H9 (cell line): ENCODE results near the gene HHAT. TPM values are rescaled to one million over a fixed set of nuclear protein-coding genes. Genes with fewer than 3 reads are reported as not detected.

Source experiments
- DNase-seq: peaks from one replicate; pipeline ENCODE4 v3.0.0-alpha.2; 2017
- H2AFZ ChIP-seq: one replicate; pipeline ENCODE4 v1.6.1; 2013; ENCODE audit warnings: mild to moderate bottlenecking, low read length, control low read depth, moderate library complexity
- H2AK5ac ChIP-seq: 2 replicates; pipeline ENCODE4 v1.6.1; 2013; ENCODE audit warnings: low read length, control low read depth, mixed read lengths; ENCODE audit not compliant: insufficient read length
- H2BK120ac ChIP-seq: one replicate; pipeline ENCODE4 v1.6.1; 2013; ENCODE audit warnings: low read depth, mild to moderate bottlenecking, low read length, control low read depth, inconsistent platforms; ENCODE audit not compliant: poor library complexity, severe bottlenecking
- H2BK12ac ChIP-seq: 2 replicates; pipeline ENCODE4 v1.6.1; 2013; ENCODE audit warnings: low read length, control low read depth, mixed read lengths, low read depth; ENCODE audit not compliant: insufficient read length
- H2BK15ac ChIP-seq: 2 replicates; pipeline ENCODE4 v1.6.1; 2013; ENCODE audit warnings: low read depth, low read length, control low read depth
- H2BK20ac ChIP-seq: one replicate; pipeline ENCODE4 v1.6.1; 2013; ENCODE audit warnings: low read depth, mild to moderate bottlenecking, low read length, control low read depth, inconsistent platforms; ENCODE audit not compliant: poor library complexity, severe bottlenecking
- H2BK5ac ChIP-seq: 2 replicates; pipeline ENCODE4 v1.6.1; 2013; ENCODE audit warnings: low read length, control low read depth, mixed read lengths; ENCODE audit not compliant: insufficient read length
- H3K14ac ChIP-seq: 2 replicates; pipeline ENCODE4 v1.6.1; 2013; ENCODE audit warnings: low read length, control low read depth; ENCODE audit not compliant: insufficient read depth
- H3K18ac ChIP-seq: 2 replicates; pipeline ENCODE4 v1.6.1; 2013; ENCODE audit warnings: low read depth, mild to moderate bottlenecking, mixed read lengths, low read length, control low read depth; ENCODE audit not compliant: insufficient read length
- H3K23ac ChIP-seq: 2 replicates; pipeline ENCODE4 v1.6.1; 2013; ENCODE audit warnings: low read length, control low read depth, mixed read lengths, low read depth; ENCODE audit not compliant: insufficient read length
- H3K23me2 ChIP-seq: 2 replicates; pipeline ENCODE4 v1.6.1; 2013; ENCODE audit warnings: low read depth, mild to moderate bottlenecking, mixed read lengths, low read length, control low read depth; ENCODE audit not compliant: insufficient read length, poor library complexity, severe bottlenecking
- H3K27ac ChIP-seq: 2 replicates; pipeline ENCODE4 v1.5.1; 2013; ENCODE audit warnings: low read length, control low read depth, mixed read lengths, low read depth; ENCODE audit not compliant: insufficient read length
- H3K27me3 ChIP-seq: 2 replicates; pipeline ENCODE4 v1.6.1; 2013; ENCODE audit warnings: low read length, control low read depth, inconsistent platforms; ENCODE audit not compliant: insufficient read depth
- H3K4ac ChIP-seq: 2 replicates; pipeline ENCODE4 v1.6.1; 2013; ENCODE audit warnings: low read depth, mild to moderate bottlenecking, control low read depth, inconsistent platforms, low read length, moderate library complexity
- H3K4me1 ChIP-seq: 2 replicates; pipeline ENCODE4 v1.6.1; 2013; ENCODE audit warnings: low read length, control low read depth, inconsistent platforms; ENCODE audit not compliant: insufficient read depth
- H3K4me2 ChIP-seq: 2 replicates; pipeline ENCODE4 v1.6.1; 2013; ENCODE audit warnings: low read length, control low read depth, mixed read lengths; ENCODE audit not compliant: insufficient read length, insufficient read depth
- H3K56ac ChIP-seq: 2 replicates; pipeline ENCODE4 v1.6.1; 2013; ENCODE audit warnings: low read depth, mild to moderate bottlenecking, mixed read lengths, low read length, control low read depth; ENCODE audit not compliant: insufficient read length
- H3K79me1 ChIP-seq: 2 replicates; pipeline ENCODE4 v1.6.1; 2013; ENCODE audit warnings: low read depth, mild to moderate bottlenecking, moderate library complexity, low read length, control low read depth, inconsistent platforms; ENCODE audit not compliant: insufficient read depth, poor library complexity, severe bottlenecking
- H3K79me2 ChIP-seq: 2 replicates; pipeline ENCODE4 v1.6.1; 2013; ENCODE audit warnings: low read length, control low read depth, inconsistent platforms; ENCODE audit not compliant: insufficient read depth
- H3K9ac ChIP-seq: 2 replicates; pipeline ENCODE4 v1.6.1; 2013; ENCODE audit warnings: low read length, control low read depth, mixed read lengths; ENCODE audit not compliant: insufficient read length; ENCODE audit errors: extremely low read depth
- H3K9me3 ChIP-seq: one replicate; pipeline ENCODE4 v1.6.1; 2013; ENCODE audit warnings: low read depth, low read length, inconsistent platforms; ENCODE audit not compliant: control insufficient read depth
- H3T11ph ChIP-seq: one replicate; pipeline ENCODE4 v1.6.1; 2013; ENCODE audit warnings: mild to moderate bottlenecking, low read length, control low read depth, inconsistent platforms
- H4K20me1 ChIP-seq: one replicate; pipeline ENCODE4 v1.6.1; 2013; ENCODE audit not compliant: control insufficient read depth, insufficient read length, insufficient read depth
- H4K5ac ChIP-seq: 2 replicates; pipeline ENCODE4 v1.6.1; 2013; ENCODE audit warnings: low read depth, mild to moderate bottlenecking, mixed read lengths, low read length, control low read depth; ENCODE audit not compliant: insufficient read length
- H4K8ac ChIP-seq: replicated peaks from 2 replicates; pipeline ENCODE4 v1.6.1; 2013; ENCODE audit warnings: low read length, control low read depth, mixed read lengths, low read depth; ENCODE audit not compliant: insufficient read length
- H4K91ac ChIP-seq: 2 replicates; pipeline ENCODE4 v1.6.1; 2013; ENCODE audit warnings: low read depth, mild to moderate bottlenecking, moderate library complexity, mixed read lengths, low read length, control low read depth; ENCODE audit not compliant: insufficient read length
- H3K27ac Mint-ChIP-seq, 3 experiments: 2 replicates in 2 of 3; 3 replicates in 1 of 3; pipeline ENCODE4 v1.8.0; 2020 to 2021; ENCODE audit warnings: mixed read lengths in 3 of 3, mild to moderate bottlenecking in 1 of 3, moderate library complexity in 1 of 3
- H3K27me3 Mint-ChIP-seq: 2 replicates; pipeline ENCODE4 v1.8.0; 2021; ENCODE audit warnings: low read depth, mild to moderate bottlenecking, moderate library complexity, mixed read lengths
- H3K36me3 Mint-ChIP-seq, 3 experiments: 2 replicates in 2 of 3; 3 replicates in 1 of 3; pipeline ENCODE4 v1.8.0; 2020 to 2021; ENCODE audit warnings: low read depth in 3 of 3, mixed read lengths in 3 of 3; ENCODE audit not compliant: insufficient read depth in 1 of 3
- H3K4me1 Mint-ChIP-seq, 2 experiments: 2 replicates each; pipeline ENCODE4 v1.8.0; 2020; ENCODE audit warnings: mixed read lengths in 2 of 2
- H3K4me3 Mint-ChIP-seq, 2 experiments: 2 replicates in 1 of 2; 3 replicates in 1 of 2; pipeline ENCODE4 v1.8.0; 2020 to 2021; ENCODE audit warnings: mild to moderate bottlenecking in 2 of 2, mixed read lengths in 2 of 2, moderate library complexity in 1 of 2
- H3K9me3 Mint-ChIP-seq, 2 experiments: 2 replicates in 1 of 2; 3 replicates in 1 of 2; pipeline ENCODE4 v1.8.0; 2020; ENCODE audit warnings: mild to moderate bottlenecking in 2 of 2, mixed read lengths in 2 of 2, moderate library complexity in 1 of 2
- CTCF ChIP-seq: fragments of 200-600 bp; sonication (generic); conservative IDR thresholded peaks from 3 replicates; pipeline ENCODE4 v1.8.0; 2021; ENCODE audit warnings: antibody characterized with exemption, mild to moderate bottlenecking
- WGBS: extraction: QIAGEN DNeasy Blood & Tissue Kit; methylation state at CpG from one replicate; pipeline ENCODE4 v1.1.7; 2013; ENCODE audit warnings: missing lambda C conversion rate, low lambda C conversion rate, mixed read lengths; ENCODE audit not compliant: insufficient read length; ENCODE audit errors: extremely low coverage; 5-methylcytosine and 5-hydroxymethylcytosine counted together
- total RNA-seq: library from RNA; stranded (reverse); gene quantifications from 2 replicates; pipeline ENCODE4 v1.2.1, GENCODE V29; 2021

Gene HHAT
- total RNA-seq, 1 experiment from 2014 or later = 0.48 TPM

DNA sequence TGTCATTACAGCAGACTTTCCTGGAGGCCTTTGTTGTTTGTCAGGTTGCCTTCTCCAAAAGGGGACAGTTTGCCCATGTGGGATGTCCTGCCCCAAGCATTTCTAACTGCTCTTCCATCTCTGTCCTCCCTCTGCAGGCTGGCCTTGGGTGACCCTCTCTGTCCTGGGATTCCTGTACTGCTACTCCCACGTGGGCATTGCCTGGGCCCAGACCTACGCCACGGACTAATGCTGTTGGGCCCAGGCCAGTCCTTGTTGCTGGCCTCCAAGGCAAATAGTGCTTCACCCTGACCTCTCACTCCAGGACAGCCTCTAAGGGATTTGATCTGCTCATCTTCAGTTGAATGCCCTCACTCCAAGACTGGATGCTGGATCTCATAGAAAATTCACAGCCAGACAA, 345.4 kb downstream of the HHAT start:
- no peak overlapping the region; a peak in 1 of 7 replicates for H3K27ac Mint-ChIP-seq
- Histone ChIP-seq H3T11ph (no peak overlapping the region), H2AFZ (no peak overlapping the region), H3K56ac (no peak overlapping the region), H3K23me2 (no peaks in the 10 kb centered on the region), H3K27ac (no peak overlapping the region), H2BK12ac (no peak overlapping the region), H3K23ac (no peak overlapping the region), H3K79me1 (no peaks in the 10 kb centered on the region), H3K14ac (no peak overlapping the region), H3K4me1 (no peaks in the 10 kb centered on the region), H4K5ac (no peak overlapping the region), H3K79me2 (no peaks in the 10 kb centered on the region), H3K4ac (no peak overlapping the region), H3K4me2 (no peak overlapping the region), H2BK5ac (no peak overlapping the region), H2BK20ac (no peak overlapping the region), H3K18ac (no peak overlapping the region), H4K8ac (no peak overlapping the region), H3K9ac (no peak overlapping the region), H4K20me1 (no peaks in the 10 kb centered on the region), H3K9me3 (no peaks in the 10 kb centered on the region), H2AK5ac (no peak overlapping the region), H2BK15ac (no peak overlapping the region), H3K27me3 (no peaks in the 10 kb centered on the region), H4K91ac (no peak overlapping the region), H2BK120ac (no peak overlapping the region)
- no peaks in the 10 kb centered on the region; the same call in 1 of the 2 replicates for H3K27me3 Mint-ChIP-seq
- no peaks in the 10 kb centered on the region for H3K4me1 Mint-ChIP-seq
- H3K36me3 Mint-ChIP-seq = no peaks in the 10 kb centered on the region
- no peaks in the 10 kb centered on the region for H3K9me3 Mint-ChIP-seq
- H3K4me3 Mint-ChIP-seq = no peak overlapping the region
- no CpG with 5 or more reads among the region's 3 CpGs for WGBS
- no peak for TF ChIP-seq CTCF
- DNase-seq = no peak
